ENCODE results near the gene GALNT15.

DNA sequence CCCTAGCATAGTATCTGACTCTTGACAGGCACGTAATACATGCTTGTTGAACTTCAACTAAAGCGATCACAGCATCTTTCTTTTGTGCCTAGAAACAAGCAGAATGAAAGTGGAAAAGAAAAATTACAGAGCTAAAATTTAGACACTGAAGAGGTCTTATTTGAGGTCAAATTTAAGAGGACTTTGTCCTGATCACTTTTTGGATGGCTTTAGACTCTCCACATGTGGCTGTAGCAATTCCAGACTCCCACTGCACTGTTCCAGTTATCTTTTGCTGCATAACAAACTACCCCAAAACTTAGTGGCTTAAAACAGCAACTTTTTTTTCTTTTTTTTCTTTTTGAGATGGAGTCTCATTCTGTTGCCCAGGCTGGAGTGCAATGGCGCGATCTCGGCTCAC lies 66.7 kb downstream of the GALNT15 start:
- TF ChIP-seq EZH2 (IDR thresholded peaks at IDR 0.05; ENCODE audit: insufficient read depth, low read length) = no peak
- TF ChIP-seq, protein P1, sequence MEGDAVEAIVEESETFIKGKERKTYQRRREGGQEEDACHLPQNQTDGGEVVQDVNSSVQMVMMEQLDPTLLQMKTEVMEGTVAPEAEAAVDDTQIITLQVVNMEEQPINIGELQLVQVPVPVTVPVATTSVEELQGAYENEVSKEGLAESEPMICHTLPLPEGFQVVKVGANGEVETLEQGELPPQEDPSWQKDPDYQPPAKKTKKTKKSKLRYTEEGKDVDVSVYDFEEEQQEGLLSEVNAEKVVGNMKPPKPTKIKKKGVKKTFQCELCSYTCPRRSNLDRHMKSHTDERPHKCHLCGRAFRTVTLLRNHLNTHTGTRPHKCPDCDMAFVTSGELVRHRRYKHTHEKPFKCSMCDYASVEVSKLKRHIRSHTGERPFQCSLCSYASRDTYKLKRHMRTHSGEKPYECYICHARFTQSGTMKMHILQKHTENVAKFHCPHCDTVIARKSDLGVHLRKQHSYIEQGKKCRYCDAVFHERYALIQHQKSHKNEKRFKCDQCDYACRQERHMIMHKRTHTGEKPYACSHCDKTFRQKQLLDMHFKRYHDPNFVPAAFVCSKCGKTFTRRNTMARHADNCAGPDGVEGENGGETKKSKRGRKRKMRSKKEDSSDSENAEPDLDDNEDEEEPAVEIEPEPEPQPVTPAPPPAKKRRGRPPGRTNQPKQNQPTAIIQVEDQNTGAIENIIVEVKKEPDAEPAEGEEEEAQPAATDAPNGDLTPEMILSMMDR (IDR thresholded peaks at IDR 0.05; ENCODE audit: insufficient read depth, low read depth, low read length) = no peak

All from astrocyte (in vitro differentiated cells and primary cell).